Ishikawa (cell line): ENCODE measurements around the gene EVL.

Experiments
- CREB1 ChIP-seq: IDR thresholded peaks from 2 replicates; pipeline ENCODE4 v1.6.1; 2012; ENCODE audit warnings: low read depth
- EGR1 ChIP-seq: IDR thresholded peaks from 2 replicates; pipeline ENCODE4 v1.6.1; 2012
- EP300 ChIP-seq: IDR thresholded peaks from 2 replicates; pipeline ENCODE4 v1.6.1; 2012; ENCODE audit warnings: borderline replicate concordance
- FOXM1 ChIP-seq: IDR thresholded peaks from 2 replicates; pipeline ENCODE4 v1.6.1; 2012; ENCODE audit warnings: low read depth, borderline replicate concordance
- MAX ChIP-seq: IDR thresholded peaks from 2 replicates; pipeline ENCODE4 v1.6.1; 2012
- REST ChIP-seq: IDR thresholded peaks from 2 replicates; pipeline ENCODE4 v1.6.1; 2012; ENCODE audit warnings: low read depth, mild to moderate bottlenecking

DNA sequence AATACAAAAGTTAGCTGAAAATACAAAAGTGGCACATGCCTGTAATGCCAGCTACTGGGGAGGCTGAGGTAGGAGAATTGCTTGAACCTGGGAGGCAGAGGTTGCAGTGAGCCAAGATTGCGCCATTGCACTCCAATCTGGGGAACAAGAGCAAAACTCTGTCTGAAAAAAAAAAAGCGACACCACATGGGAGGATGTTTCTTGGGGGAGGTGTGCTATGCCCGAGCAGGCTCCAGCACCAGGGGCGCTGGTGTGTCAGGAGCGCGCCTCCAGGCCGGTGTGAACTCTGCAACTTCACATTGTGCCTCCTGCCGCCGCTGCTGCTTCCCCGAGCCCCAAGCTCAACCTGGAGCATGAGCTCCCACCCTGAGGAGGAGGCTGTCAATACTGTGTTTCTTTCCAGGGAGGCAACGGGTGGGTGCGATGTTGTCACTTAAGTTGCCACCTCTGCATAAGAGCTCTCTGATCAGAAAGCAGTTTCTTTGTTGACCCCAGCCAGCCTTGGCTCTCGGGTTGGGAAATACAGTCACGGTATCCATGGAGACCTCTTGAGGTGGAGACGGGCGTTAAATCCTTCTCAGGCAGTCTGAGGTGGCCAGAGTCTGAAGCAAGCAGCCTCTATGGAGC is 75.3 kb downstream of the EVL start:
- no peak for TF ChIP-seq REST
- TF ChIP-seq MAX = no peak
- no peak for TF ChIP-seq CREB1
- TF ChIP-seq FOXM1 = no peak
- TF ChIP-seq EGR1 = no peak
- no peak for TF ChIP-seq EP300
